Liver (tissue), 9 donors: Measurements from ENCODE around the gene PRSS38. TPM values are rescaled to one million over a fixed set of nuclear protein-coding genes. Genes with fewer than 3 reads are reported as not detected.

Source experiments
- DNase-seq: peaks from one replicate; pipeline ENCODE4 v3.0.0-alpha.2; 2017; ENCODE audit warnings: low spot score
- H3K27ac ChIP-seq, 2 donors: one replicate each; pipeline ENCODE4 v1.7.0; 2013; ENCODE audit warnings: inconsistent platforms in 2 of 2, low read length in 2 of 2, control low read depth in 1 of 2, low read depth in 1 of 2, mild to moderate bottlenecking in 1 of 2
- H3K27me3 ChIP-seq, 4 donors: one replicate each; pipeline versions ENCODE4 v1.6.1 to v1.7.0; 2013; ENCODE audit warnings: low read length in 3 of 4, inconsistent platforms in 1 of 4, mild to moderate bottlenecking in 1 of 4, moderate library complexity in 1 of 4; ENCODE audit not compliant: control insufficient read depth in 4 of 4, insufficient read depth in 4 of 4
- H3K36me3 ChIP-seq, 4 donors: one replicate each; pipeline versions ENCODE4 v1.6.1 to v1.7.0; 2013; ENCODE audit warnings: low read length in 3 of 4, mild to moderate bottlenecking in 3 of 4, low read depth in 1 of 4, moderate library complexity in 1 of 4; ENCODE audit not compliant: control insufficient read depth in 4 of 4, insufficient read depth in 3 of 4
- H3K4me1 ChIP-seq, 4 donors: one replicate each; pipeline versions ENCODE4 v1.6.1 to v1.7.0; 2013; ENCODE audit warnings: low read length in 3 of 4, mild to moderate bottlenecking in 3 of 4, moderate library complexity in 1 of 4; ENCODE audit not compliant: control insufficient read depth in 4 of 4, insufficient read depth in 4 of 4
- H3K4me3 ChIP-seq, 3 donors: one replicate each; pipeline versions ENCODE4 v1.6.1 to v1.7.0; 2013; ENCODE audit warnings: low read length in 3 of 3, control low read depth in 1 of 3, low read depth in 1 of 3, mild to moderate bottlenecking in 1 of 3
- H3K9ac ChIP-seq, 2 donors: one replicate each; pipeline ENCODE4 v1.7.0; 2013; ENCODE audit warnings: low read length in 2 of 2, mild to moderate bottlenecking in 2 of 2, moderate library complexity in 2 of 2, control low read depth in 1 of 2, low read depth in 1 of 2
- H3K9me3 ChIP-seq, 4 donors: one replicate each; pipeline versions ENCODE4 v1.6.1 to v1.7.0; 2013; ENCODE audit warnings: low read length in 3 of 4; ENCODE audit not compliant: control insufficient read depth in 4 of 4
- ATF3 ChIP-seq: IDR thresholded peaks from 2 replicates; pipeline ENCODE4 v1.6.1; 2016; ENCODE audit warnings: antibody characterized with exemption
- CTCF ChIP-seq: fragments of 150-350 bp; IDR thresholded peaks from 2 replicates; pipeline ENCODE4 v1.5.1; 2017; ENCODE audit warnings: improper control_type of control experiment, low read depth, low read length; ENCODE audit not compliant: missing input control
- HNF4A ChIP-seq, 2 donors: conservative IDR thresholded peaks; 2 replicates each; pipeline ENCODE4 v1.6.1; 2016; ENCODE audit warnings: antibody characterized with exemption in 2 of 2, mild to moderate bottlenecking in 2 of 2
- HNF4G ChIP-seq: IDR thresholded peaks from 2 replicates; pipeline ENCODE4 v1.6.1; 2016; ENCODE audit warnings: antibody characterized with exemption
- JUND ChIP-seq, 2 donors: IDR thresholded peaks; 2 replicates each; pipeline ENCODE4 v1.6.1; 2016; ENCODE audit warnings: antibody characterized with exemption in 2 of 2
- MAX ChIP-seq: IDR thresholded peaks from 2 replicates; pipeline ENCODE4 v1.6.1; 2016; ENCODE audit warnings: antibody characterized with exemption
- NR2F2 ChIP-seq: IDR thresholded peaks from 2 replicates; pipeline ENCODE4 v1.6.1; 2016; ENCODE audit warnings: antibody characterized with exemption
- RAD21 ChIP-seq, 2 donors: IDR thresholded peaks; 2 replicates each; pipeline ENCODE4 v1.6.1; 2016; ENCODE audit warnings: antibody characterized with exemption in 2 of 2, mild to moderate bottlenecking in 2 of 2
- REST ChIP-seq: IDR thresholded peaks from 2 replicates; pipeline ENCODE4 v1.6.1; 2016; ENCODE audit warnings: antibody characterized with exemption, mild to moderate bottlenecking
- RXRA ChIP-seq, 2 donors: IDR thresholded peaks; 2 replicates each; pipeline ENCODE4 v1.6.1; 2017 to 2018; ENCODE audit warnings: antibody characterized with exemption in 2 of 2, mild to moderate bottlenecking in 1 of 2
- SP1 ChIP-seq: IDR thresholded peaks from 2 replicates; pipeline ENCODE4 v1.6.1; 2018; ENCODE audit warnings: antibody characterized with exemption, mild to moderate bottlenecking
- TAF1 ChIP-seq: conservative IDR thresholded peaks from 2 replicates; pipeline ENCODE4 v1.6.1; 2016; ENCODE audit warnings: antibody characterized with exemption, mild to moderate bottlenecking
- YY1 ChIP-seq: IDR thresholded peaks from 2 replicates; pipeline ENCODE4 v1.6.1; 2016; ENCODE audit warnings: antibody characterized with exemption, mild to moderate bottlenecking
- WGBS: extraction: QIAGEN DNeasy Blood & Tissue Kit; methylation state at CpG from one replicate; pipeline ENCODE4 v1.1.7; 2013; 5-methylcytosine and 5-hydroxymethylcytosine counted together
- polyA plus RNA-seq, 2 donors: library from polyadenylated mRNA; stranded (reverse) in 1 of 2; unstranded in 1 of 2; fragments of 200-250 nt in 1 of 2; fragments of >200 nt in 1 of 2; fragmentation: Nextera tagmentation in 1 of 2; extraction: Ambion mirVana in 1 of 2; gene quantifications; one replicate each; pipeline versions ENCODE4 v1.2.1 to v1.2.3, GENCODE V29; 2013 to 2015
- total RNA-seq, 2 donors: library from RNA; depleted of rRNA; stranded (reverse); fragments of >200 nt; gene quantifications; one replicate each; pipeline ENCODE4 v1.2.3, GENCODE V29; 2014
- donor health status: healthy.
- donor health status: healthy.
- donor health status: healthy.
- donor health status: healthy.
- donor health status: healthy.

Gene PRSS38
- total and polyA plus RNA-seq, 4 donors, result not detected

GRCh38 chr1:227885135-227885647, 69.7 kb downstream of the PRSS38 start:
- no peak overlapping the region for H3K27ac ChIP-seq

GRCh38 chr1:227885648-227886502, 70.4 kb downstream of the PRSS38 start:
- H3K9ac ChIP-seq, result no peak overlapping the region
- WGBS, result 64% methylated on average over 14 of the region's 14 CpGs
- no peak overlapping the region for H3K4me3 ChIP-seq
- no peaks in the 10 kb centered on the region for H3K9me3 ChIP-seq
- peak; percentile 32 for DNase-seq
- peaks cover 0 to 5% (median 1%) of the 10 kb centered on the region in 4 donors for H3K27me3 ChIP-seq
- peaks cover 0 to 4% (median 0%) of the 10 kb centered on the region in 4 donors for H3K4me1 ChIP-seq
- no peak overlapping the region for H3K27ac ChIP-seq
- no peaks in the 10 kb centered on the region for H3K36me3 ChIP-seq
- no peak for TF ChIP-seq MAX
- TF ChIP-seq HNF4A (conservative IDR thresholded peaks at IDR 0.05), result no peak
- TF ChIP-seq NR2F2, result no peak
- no peak for TF ChIP-seq ATF3
- no peak for TF ChIP-seq TAF1
- no peak for TF ChIP-seq HNF4G
- no peak for TF ChIP-seq REST
- TF ChIP-seq CTCF, result no peak
- no peak for TF ChIP-seq YY1

More at GRCh38 chr1:227885135-227885647, 69.7 kb downstream of the PRSS38 start:
- peaks cover 0 to 4% (median 0%) of the 10 kb centered on the region in 4 donors for H3K4me1 ChIP-seq
- no peaks in the 10 kb centered on the region for H3K9me3 ChIP-seq
- TF ChIP-seq REST (no peak), RXRA (IDR thresholded peaks at IDR 0.05) (no peak), JUND (IDR thresholded peaks at IDR 0.05) (no peak), NR2F2 (no peak), TAF1 (no peak), HNF4A (conservative IDR thresholded peaks at IDR 0.05) (no peak), YY1 (no peak), ATF3 (no peak), RAD21 (IDR thresholded peaks at IDR 0.05) (no peak), MAX (no peak), SP1 (no peak), HNF4G (no peak)
- peaks cover 0 to 5% (median 1%) of the 10 kb centered on the region in 4 donors for H3K27me3 ChIP-seq
- H3K4me3 ChIP-seq, result no peak overlapping the region
- peak; percentile 35 for DNase-seq
- WGBS, result 86% methylated on average over 8 of the region's 8 CpGs
- H3K9ac ChIP-seq, result no peak overlapping the region
- no peaks in the 10 kb centered on the region for H3K36me3 ChIP-seq
